Measurements from ENCODE around the gene WNK2.

WNK2 gene

DNA sequence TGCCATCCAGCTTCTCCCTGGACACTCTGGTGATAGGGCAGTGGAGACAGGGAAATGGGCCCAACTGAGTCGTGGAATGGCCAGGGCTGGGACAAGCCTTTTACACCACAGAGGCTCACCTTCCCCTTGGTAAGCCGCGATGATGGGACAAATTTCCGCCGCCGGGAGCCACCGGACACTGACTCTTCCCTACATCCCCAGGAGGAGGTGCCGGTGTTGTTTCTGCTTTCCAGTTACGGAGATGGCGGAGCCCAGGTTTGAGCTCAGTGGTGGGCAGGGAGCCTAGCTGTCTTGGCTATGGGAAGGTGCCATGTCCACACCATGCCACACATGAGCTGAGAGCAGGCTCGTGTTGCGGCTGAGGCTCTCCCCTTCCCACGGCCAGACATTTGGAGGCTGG, 19.9 kb upstream of the WNK2 start:
- no peak for DNase-seq

DNA sequence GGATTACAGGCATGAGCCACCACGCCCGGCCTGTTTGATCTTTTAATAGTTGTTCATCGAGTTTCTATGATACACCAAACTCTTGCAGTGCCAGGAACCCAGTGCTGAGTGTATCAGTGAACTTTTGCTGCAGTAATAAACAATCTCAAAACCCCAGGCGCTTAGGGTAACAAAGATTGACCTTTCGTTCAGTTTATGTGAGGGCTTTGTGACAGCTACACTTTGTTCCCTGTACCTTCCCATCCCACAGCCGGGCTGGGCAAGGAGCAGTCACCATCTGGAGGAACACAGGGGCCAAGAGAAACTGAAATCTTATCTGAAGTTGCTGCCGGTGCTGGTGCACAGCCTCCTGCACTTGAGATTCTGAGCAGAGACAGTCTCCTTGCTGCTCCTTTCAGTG, 17.2 kb upstream of the WNK2 start:
- DNase-seq: no peak

DNA sequence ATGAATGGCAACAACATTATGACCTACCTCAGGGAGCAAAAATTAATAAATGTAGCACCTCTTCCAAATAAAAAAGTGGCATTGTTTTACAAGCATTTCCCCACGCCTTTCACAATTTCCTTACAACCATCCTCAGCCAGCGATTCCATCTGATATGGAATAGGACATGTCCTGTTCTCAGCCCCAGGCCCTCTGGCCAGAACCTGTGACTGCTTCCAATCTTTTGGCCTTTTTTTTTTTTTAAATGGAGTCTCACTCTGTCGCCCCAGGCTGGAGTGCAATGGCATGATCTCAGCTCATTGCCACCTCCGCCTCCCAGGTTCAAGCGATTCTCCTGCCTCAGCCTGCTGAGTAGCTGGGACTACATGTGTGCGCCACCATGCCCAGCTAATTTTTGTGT, 16.8 kb upstream of the WNK2 start:
- no peak for DNase-seq

GRCh38 chr9:93167838-93168237, 16.1 kb upstream of the WNK2 start:
- DNase-seq: no peak

DNA sequence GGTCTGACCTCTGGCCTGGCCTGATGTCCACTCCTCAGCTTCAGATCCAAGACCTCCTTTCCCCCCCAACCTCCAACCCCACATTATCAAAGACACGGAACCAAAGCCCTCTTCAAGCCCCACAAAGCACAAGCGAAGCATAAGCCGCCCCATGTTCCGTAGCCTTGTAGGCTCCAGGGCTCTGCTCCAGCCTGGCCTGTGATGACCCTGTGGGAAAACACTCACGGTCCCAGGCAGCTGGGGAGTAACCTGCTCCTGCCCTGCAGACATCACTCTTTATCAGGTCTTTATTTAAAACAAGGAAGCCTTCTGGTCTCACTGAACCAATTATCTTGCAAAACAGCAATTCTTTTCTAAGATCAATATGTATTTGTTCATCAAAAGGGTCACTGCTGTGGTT, 15.4 kb upstream of the WNK2 start:
- DNase-seq: no peak

- DNase-seq: no peak
Measured at GRCh38 chr9:93169444-93169843, 14.5 kb upstream of the WNK2 start.

GRCh38 chr9:93170571-93170970, 13.4 kb upstream of the WNK2 start:
- DNase-seq: no peak

DNA sequence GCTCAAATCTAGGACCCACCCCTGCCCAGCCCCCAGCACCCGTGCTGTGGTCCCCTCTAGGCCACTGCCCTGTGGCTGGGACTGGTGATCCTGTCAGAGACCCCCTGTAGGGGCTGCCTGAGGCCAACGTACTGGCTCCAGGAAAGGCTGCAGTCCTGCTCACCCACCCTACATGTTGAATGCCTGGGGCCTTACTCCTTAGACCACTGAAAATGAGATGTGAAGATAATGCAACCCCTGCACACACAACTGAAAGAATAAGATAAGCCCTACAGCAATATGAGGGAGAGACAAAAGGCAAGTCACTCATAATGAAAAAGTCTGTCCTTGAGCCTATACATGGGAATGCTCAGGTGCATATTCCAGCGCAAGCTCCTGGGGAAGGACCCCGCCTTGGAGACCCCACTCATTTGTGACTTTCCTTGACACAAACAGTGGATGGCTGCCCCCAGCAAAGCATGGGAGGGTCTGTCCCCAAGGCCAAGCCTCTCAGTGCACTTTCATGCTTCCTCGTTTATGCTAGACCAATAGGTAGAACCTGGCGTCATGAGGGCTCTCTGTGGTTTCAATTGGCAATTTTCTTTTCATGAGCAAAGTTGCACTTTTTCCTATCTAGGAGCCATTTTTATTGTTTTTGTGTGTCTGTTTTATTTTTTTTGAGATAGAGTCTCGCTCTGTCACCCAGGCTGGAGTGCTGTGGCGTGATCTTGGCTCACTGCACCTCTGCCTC, 12.5 kb upstream of the WNK2 start:
- no peak for DNase-seq

DNA sequence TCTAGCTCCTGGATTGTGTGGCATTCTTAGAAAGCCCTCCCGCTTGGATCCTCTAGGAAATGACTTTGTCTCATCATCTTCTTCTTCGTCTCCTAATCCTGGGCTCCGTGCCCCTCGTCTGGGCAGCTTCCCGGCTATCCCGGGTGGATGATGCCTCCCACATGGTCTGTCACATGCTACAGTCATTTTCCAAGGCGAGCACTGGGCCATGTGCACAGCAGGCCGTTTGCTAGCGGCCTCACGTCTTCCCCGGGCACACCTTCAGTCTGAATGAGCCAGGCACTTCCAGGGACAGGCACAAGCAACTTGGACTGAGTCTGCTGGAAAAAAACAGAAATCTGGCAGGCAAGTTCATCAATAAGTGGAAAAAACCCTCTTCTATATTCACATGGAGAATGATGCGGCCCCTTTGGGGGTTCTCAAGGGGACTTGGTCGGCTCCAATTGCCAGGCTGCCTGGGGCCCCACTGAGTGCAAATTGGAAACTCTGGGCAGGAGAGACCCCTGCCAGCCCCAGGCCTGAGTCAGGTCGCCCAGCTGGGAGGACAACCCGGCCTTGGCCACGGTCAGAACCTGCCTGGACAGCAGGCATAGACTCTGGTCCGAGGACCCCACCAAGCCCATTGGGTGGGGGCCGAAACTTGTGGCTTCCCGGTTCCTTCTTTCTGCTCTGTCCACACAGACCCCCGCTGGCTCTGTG, 11.1 kb upstream of the WNK2 start:
- DNase-seq: no peak

- no peak for DNase-seq
Measured at GRCh38 chr9:93173365-93174051, 10.4 kb upstream of the WNK2 start.

- no peak for DNase-seq
Measured at GRCh38 chr9:93174976-93175375, 9.0 kb upstream of the WNK2 start.

GRCh38 chr9:93177676-93178075, 6.3 kb upstream of the WNK2 start:
- DNase-seq: no peak

GRCh38 chr9:93178851-93179786, 4.8 kb upstream of the WNK2 start:
- DNase-seq: no peak

DNA sequence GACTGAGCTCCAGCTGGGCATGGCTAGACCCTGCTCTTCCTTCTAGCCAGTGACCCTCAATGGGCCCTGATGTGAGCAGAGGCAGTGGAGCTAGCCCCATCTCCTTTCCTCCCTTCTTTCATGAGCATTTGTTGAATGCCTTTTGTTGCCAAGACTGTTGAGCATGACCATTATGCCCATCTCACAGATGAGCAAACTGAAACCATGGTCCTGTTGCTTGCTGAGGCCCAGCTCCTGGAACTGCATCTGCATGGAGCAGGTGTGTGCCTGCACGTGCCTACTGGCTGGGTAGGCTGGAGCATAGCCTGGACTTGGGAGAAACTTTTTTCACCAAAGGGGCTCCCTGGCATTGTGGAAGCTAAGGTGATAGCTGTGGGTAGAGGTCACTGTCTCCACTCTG, 3.0 kb upstream of the WNK2 start:
- DNase-seq: no peak

DNA sequence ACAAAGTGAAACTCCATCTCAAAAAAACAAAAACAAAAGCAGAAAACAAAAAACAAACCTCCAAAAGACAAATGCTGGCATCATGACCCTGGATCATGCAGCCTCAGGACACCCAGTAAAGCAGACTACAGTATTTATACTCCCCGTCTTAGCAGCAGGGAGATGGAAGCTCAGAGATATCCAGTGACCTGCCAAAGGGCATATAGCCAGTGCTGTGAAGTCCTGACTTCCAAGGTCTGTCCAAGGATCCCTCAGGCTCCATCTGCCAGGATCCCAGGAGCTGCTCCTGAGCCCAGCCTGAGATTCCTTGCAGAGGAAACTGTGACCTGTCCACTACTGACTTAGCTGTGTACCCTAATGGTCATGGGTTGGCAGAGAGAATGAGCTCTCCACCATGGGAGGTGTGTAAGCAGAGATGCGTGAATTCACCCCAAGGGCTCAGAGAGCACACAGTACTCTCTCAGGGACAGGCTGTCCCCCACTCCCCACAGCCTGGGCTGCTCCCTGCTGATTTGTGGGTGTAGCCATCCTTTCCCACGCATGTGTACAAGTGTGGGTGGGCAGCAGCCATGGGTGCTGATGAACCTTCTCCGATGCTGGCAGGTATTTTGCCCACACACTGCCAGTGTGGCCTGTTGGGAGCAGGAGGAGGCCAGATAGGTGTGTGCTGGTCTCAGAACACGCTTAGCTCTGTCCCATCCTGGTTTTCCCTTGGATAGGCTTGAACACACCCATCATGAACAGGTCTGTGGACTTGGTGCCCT, 2.1 kb upstream of the WNK2 start:
- no peak for DNase-seq

DNA sequence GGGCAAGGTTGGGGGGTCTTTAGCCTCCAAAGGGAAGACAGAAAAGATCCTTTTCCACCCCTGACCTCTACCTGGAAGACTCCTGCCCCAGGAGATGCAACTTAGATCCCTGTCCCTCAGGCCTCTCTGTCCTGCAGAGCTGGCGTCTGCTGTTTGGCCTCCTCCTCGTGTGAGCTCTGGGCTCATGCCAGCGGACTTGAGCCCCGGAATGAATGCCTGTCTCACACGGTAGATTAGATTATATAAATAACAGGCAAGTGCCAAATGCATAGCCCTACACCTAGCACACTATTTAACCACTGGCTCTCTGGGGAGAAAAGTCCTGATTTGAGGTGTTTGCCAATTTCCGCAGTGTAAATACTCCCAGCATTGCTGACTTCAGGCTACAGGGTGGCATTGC, 1.4 kb upstream of the WNK2 start:
- no peak for DNase-seq

DNA sequence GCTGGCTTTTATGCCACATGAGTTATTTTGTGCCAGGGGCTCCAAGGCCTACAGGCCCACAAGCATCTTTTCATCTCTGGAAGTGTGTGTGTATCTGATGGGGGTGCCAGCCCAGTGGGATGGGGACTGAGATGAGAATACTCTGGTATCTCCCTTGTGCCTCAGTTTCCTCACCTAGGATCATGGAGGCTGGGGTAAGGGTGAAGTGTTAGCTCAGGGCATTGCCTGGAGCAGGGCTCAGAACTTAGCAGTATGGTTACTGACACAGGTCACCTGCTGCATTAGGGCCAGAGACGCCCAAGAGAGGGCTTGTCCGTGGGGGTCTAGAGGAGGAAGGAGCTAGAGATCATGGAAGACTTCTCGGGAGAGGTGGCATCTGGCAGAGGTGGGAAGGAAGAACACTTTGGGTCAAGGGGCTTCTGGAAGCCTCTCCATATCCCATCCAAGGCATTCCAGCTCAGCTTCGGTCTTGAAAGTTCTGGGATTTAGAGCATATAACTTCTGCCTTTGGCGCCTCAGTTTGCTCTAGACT, 742 bp upstream of the WNK2 start:
- DNase-seq: no peak

GRCh38 chr9:93184432-93185265, 710 bp downstream of the WNK2 start:
- DNase-seq: no peak

- no peak for DNase-seq
Measured at GRCh38 chr9:93185266-93186214, 1.6 kb downstream of the WNK2 start.
